GM21390 (cell line): Measurements from ENCODE around the gene CFAP97D2.
"Not testable (repeated sequence)": the region's sequence is repeated elsewhere in the genome, so short reads cannot be mapped to it uniquely, and the experiment has no call there.

Source experiments
- ATAC-seq: cut with Tn5 transposase; IDR thresholded peaks from one replicate; pipeline ENCODE4 v1.9.1; 2021; ENCODE audit not compliant: unreplicated experiment

CFAP97D2 gene

DNA sequence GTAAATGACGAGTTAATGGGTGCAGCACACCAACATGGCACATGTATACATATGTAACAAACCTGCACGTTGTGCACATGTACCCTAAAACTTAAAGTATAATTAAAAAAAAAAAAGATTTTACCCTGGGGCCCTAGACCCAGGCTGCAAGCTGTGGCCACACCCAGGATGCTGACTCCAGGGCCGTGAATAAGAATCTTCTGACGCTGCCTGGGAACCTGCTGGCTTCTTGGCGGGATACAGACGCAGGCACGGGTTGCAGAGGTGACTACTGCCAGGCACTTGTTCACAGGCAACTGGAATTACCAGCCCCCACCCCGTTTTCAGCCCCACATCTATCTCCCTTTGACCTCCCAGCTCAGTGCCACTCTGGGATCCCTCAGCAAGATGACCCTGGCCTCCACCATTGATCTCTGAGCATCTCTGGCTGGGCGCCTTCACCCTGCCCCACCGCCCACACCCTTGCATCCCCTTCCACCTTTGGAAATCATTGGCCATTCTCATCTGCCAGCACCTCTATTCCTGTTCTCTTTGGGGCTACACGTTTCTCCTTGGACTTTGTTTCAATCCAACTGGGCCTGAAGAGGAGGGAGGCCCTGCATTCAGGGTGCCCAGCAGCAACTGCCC, 21.1 kb upstream of the CFAP97D2 start:
- no peak for ATAC-seq

- not testable (repeated sequence) for ATAC-seq
These were observed 20.0 kb upstream of the CFAP97D2 start for GRCh38 chr13:114158869-114159666.

- no peak for ATAC-seq
These were observed 18.0 kb upstream of the CFAP97D2 start for GRCh38 chr13:114161028-114161556.

DNA sequence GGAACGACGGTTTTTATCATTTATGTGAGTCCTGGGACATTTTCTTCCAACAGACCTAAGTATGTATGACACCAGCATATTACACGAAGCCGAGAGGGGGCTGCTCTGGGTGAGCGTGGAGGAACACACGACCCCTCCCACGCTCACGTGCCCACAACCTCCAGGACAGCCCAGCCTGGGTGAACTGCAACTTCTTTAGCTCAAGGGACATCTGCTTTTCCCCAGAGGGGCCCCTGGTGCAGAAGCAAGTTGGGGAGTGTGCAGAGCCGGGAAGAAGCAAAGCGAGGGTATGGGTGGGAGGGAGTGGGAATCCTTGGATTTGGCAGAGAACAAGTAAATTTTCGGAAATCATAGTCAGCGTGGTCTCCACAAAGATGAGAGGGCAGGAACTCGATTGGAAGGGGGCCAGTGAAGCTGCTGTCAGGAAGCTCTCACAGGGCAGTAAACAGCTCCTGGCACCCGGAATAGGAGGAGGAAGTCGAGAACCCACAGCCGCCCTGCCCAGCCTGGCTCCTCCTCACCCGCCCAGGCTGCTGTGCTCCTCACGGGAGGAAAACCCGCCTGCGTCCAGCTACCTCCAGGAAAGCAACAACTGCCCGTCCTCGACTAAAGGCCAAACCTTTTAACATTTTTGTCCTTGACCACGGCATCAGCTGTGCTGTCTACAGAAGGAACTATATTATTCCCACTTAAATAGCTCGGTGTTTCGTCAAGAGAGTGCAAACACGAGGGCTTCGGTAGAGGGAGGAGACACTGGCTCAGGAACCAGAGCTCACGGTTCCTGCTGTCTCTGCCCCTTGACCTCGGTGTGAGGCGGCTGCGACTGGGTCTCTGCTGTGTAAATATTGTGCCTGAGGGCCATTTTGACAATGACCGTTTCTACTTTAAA, 17.2 kb upstream of the CFAP97D2 start:
- ATAC-seq: no peak

DNA sequence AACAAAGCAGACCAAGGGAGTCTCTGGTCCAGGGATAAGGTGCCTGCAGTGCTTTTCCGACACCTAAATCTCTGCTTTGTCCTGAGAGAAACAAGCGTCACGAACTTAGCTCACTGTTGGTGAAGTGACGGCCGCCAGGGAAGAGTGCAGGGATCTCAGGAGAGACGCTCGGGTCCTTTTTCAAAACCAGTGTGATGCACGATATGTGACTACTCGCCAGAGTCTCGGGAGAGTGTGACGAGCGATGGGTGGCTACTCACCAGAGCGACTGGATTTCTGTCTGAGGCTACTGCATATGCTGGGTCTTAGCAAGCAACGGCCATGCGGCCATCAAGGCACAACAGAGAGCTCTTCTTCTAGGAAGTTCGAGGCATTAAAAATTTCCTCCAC, 16.5 kb upstream of the CFAP97D2 start:
- ATAC-seq: no peak

- ATAC-seq: no peak
These were observed 15.0 kb upstream of the CFAP97D2 start for GRCh38 chr13:114164053-114164452.

DNA sequence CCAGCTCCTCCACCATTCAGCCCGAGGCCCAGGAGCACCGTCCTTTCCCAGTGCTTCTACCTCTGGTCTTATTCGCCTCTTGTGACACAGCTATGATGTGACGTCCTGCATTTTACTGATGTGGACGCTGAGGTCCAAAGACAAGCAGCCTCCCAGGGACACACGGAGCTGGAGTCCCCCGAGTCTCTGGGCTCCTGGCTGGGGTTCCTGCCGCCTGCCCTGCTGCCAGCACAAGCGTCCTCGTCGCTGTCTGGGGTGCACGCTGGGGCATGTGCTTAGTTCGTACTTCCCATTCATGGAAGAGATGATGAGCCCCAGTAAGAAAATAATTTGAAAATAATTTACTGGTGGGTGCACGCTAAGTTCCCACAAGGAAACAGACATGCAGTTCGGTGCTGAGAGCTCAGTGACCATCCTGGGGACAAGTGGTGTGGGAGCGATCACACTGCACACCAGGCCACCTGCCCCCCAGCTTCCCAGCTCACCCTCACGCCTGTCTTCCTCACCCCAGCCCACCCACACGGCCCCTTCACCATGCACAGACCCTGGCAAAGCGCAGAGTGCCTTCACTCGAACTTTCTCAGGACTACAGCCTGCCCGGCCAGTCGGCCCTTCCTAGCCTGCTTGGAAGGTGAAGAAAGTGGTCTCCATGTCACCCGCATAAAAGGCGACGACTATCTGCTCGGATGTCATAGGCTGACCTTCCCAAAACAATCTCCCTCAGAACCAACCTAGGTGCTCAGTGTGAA, 14.2 kb upstream of the CFAP97D2 start:
- ATAC-seq: no peak

DNA sequence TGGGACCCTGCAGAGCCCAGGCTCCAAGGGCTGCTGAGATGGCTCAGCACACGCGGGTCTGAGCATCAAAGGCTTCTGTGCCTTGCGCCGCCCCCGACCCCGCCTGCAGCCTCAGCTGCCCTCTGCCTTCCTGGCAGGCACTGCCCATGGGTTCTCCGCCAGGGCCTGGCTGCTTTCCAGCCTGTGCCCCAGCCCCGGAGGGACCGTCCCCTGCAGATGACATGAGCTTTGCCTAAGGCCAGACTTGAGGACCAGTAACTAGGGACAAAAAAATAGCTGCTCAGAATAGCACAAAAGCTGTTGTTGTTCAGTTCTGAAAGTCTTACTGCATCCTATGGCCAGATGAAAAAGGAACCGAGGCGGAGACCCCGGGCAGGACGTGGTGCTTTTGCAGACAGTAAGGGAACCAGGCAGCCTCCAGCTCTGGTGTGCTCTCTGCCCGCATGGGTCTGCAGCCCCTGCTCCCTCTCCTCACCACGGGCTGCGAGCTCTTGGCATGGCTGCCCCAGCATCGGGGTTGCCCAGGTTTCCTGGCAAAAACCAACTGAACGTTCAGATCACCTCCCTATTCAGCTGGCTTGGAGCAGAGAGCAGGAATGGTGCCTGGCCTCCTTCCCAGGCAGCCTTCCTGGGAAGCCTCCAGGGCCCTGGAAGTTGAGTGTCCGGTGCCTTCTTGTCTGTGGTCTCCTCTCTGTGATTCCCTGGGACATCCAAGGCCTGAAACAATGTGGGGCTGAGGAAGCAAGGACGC, 12.5 kb upstream of the CFAP97D2 start:
- no peak for ATAC-seq

- ATAC-seq: no peak
These were observed 11.6 kb upstream of the CFAP97D2 start for GRCh38 chr13:114167426-114167825.

GRCh38 chr13:114167885-114168284, 11.2 kb upstream of the CFAP97D2 start:
- no peak for ATAC-seq

DNA sequence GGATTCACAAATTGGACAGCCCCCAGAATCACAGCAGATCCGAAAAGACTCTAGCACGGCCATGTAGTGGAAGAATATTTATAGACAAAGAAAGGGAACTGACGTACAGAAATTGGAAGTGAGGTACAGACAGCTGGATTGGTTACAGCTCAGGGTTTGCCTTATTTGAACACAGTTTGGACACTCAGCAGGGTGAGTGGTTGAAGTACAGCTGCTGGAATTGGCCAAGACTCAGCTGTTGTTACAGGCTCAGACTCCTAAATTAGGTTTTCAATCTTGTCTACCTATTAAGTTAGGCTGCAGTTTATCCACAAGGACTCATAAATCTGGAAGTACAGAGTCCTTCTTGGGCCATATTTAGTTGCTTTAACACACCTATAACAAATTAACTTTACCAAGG, 5.8 kb upstream of the CFAP97D2 start:
- ATAC-seq: no peak

GRCh38 chr13:114173745-114174144, 5.3 kb upstream of the CFAP97D2 start:
- ATAC-seq: no peak

DNA sequence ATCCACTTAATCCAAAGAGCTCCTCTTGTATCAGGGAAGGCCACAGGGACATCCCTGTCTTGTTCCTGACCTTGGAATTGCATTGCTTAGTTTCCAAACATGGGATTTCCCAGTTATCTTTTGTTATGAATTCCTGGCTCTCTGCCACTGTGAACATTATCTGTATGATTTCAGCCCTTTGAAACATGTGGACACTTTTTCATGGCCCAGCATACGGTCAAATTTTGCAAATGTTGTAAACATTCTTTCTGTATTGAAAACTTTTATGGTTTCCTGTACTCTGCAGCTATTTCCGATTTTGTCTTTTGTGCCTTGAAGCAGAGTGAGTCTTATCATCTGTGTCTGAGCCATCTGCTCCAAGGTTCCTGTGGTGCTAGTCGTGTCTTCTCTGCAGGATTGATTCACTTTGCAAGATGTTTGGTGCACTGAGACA, 4.5 kb upstream of the CFAP97D2 start:
- ATAC-seq: no peak

GRCh38 chr13:114176359-114176902, 2.6 kb upstream of the CFAP97D2 start:
- ATAC-seq: not testable (repeated sequence)

DNA sequence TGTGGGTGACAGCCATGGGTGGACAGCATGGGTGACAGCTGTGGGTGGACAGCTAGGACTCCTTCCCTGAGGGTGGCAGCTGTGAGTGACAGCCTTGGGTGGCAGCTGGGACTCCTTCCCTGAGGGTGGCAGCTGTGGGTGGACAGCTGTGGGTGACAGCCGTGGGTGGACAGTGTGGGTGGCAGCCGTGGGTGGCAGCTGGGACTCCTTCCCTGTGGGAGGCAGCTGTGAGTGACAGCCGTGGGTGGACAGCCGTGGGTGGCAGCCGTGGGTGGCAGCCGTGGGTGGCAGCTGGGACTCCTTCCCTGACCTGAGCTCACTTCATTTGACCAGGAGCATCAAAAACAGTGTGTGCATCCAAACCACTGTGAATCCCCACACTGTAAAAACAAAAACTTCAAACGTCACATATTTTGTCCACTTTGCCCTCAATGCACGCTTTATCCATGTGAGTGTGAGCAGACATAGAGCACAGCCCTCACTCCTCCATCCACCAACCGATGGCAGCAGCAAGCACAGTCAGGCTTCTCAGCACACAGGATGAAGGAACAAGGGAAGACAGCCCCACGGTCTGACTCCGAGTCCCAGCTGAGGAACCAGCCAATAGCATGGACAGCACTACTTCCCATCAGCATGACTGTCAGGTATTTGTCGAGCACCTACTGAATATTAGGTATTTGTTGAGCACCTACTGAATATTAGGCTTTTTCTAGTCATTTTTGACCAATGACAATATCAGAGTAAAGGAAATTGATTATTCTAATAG, 1.6 kb upstream of the CFAP97D2 start:
- ATAC-seq: no peak

DNA sequence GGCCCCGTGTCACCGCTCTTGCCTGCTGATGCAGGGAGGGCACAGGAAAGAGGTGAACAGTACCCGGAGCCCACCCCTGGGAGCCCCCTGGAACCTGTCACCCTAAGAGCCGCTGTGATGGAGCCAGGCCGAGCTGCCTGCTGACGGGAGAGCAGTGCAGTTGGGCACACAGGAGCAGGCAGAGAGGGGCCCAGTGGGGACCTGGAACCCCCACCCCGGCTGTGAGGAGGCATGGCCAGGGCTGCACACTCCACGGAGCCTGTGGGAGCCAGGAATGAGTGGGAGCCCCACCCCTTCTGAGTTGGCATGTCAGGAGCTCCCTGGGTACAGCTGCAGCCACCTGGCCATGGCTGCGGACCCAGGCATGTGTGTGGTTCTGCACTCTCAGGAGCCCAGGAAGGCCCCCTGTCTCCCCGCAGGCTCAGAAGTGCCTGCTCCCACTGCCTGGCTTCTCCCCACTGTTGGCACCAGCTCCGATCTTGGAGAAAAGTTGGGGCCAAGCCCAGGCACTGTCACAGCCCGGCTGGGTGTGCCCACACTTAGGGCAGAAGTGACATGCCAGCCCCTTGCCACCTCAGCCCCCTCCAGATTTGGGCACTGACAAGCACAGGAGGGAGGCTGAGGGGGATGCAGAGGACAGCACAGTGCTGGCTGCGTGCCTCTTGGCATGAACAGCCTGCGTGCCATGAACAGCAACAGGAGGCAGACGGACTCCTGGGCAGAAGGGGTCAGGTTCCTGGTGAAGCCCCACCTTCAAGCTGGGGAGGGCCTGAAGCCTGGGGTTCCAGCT, 6.3 kb downstream of the CFAP97D2 start:
- no peak for ATAC-seq

- no peak for ATAC-seq
These were observed 15.8 kb downstream of the CFAP97D2 start for GRCh38 chr13:114194853-114195252.

GRCh38 chr13:114196629-114197028, 17.6 kb downstream of the CFAP97D2 start:
- ATAC-seq: no peak
